K562 (cell line): Measurements from ENCODE around the gene BPI. TPM values are rescaled to one million over a fixed set of nuclear protein-coding genes. Genes with fewer than 3 reads are reported as not detected.

Experiments
- CBX3 ChIP-seq, 2 experiments: IDR thresholded peaks; 1 replicate in 1 of 2; 2 replicates in 1 of 2; pipeline ENCODE4 v1.6.1; 2012; ENCODE audit warnings: inconsistent platforms in 2 of 2, low read length in 2 of 2, borderline replicate concordance in 1 of 2, control low read depth in 1 of 2
- DMBX1 ChIP-seq: fragments of 250-450 bp; sonication (Bioruptor Pico); IDR thresholded peaks from 2 replicates; pipeline ENCODE4 v1.8.0; 2022; ENCODE audit warnings: inconsistent platforms, mild to moderate bottlenecking, moderate library complexity, borderline replicate concordance
- L3MBTL2 ChIP-seq: fragments of 450-650 bp; IDR thresholded peaks from 2 replicates; pipeline ENCODE4 v1.6.1; 2016; ENCODE audit warnings: mild to moderate bottlenecking, moderate library complexity
- MYNN ChIP-seq, 2 experiments: sonication (generic); formaldehyde crosslinking in 1 of 2; IDR thresholded peaks; 2 replicates each; pipeline versions ENCODE4 v1.5.0 to v1.6.1; 2016 to 2020; ENCODE audit warnings: antibody characterized with exemption in 1 of 2, missing genetic modification reagents in 1 of 2
- polyA plus RNA-seq, 8 experiments: library from polyadenylated mRNA; depleted of rRNA in 4 of 8; stranded (reverse) in 5 of 8; unstranded in 3 of 8; fragments of >200 nt; fragmentation: Nextera tagmentation in 2 of 8; fragmentation: Illumina TruSeq in 1 of 8; extraction: Ambion mirVana in 2 of 8; extraction: Trizol in 1 of 8; gene quantifications; 2 replicates each; pipeline versions ENCODE4 v1.2.1 to v1.2.3, GENCODE V29; 2011 to 2014; ENCODE audit warnings: inconsistent platforms in 1 of 8, missing spikeins in 1 of 8
- total RNA-seq, 7 experiments: library from RNA; depleted of rRNA in 6 of 7; stranded (reverse); fragments of >200 nt in 6 of 7; fragmentation: Illumina TruSeq in 2 of 7; extraction: Trizol in 2 of 7; gene quantifications; 2 replicates each; pipeline versions ENCODE4 v1.2.1 to v1.2.3, GENCODE V29; 2011 to 2021; ENCODE audit warnings: low replicate concordance in 1 of 7
- TF ChIP-seq, protein P1 (sequence below), 2 experiments: fragments of 450-650 bp in 1 of 2; sonication (generic) in 1 of 2; formaldehyde crosslinking in 1 of 2; IDR thresholded peaks; 2 replicates each; pipeline versions ENCODE4 v1.7.1 to v1.9.0; 2016 to 2022; ENCODE audit warnings: inconsistent platforms in 1 of 2, mild to moderate bottlenecking in 1 of 2, missing genetic modification reagents in 1 of 2
- TF ChIP-seq, protein P2 (sequence below), 2 experiments: IDR thresholded peaks in 1 of 2; conservative IDR thresholded peaks in 1 of 2; 2 replicates each; pipeline ENCODE4 v1.6.1; 2016; ENCODE audit warnings: low read depth in 2 of 2, mild to moderate bottlenecking in 1 of 2, missing compliant biosample characterization in 1 of 2, missing genetic modification characterization in 1 of 2, moderate library complexity in 1 of 2

BPI gene
- total and polyA plus RNA-seq, 9 of the 15 experiments (the other 6 are each of a cell fraction or from before 2014, with no cell fraction given): not detected

DNA sequence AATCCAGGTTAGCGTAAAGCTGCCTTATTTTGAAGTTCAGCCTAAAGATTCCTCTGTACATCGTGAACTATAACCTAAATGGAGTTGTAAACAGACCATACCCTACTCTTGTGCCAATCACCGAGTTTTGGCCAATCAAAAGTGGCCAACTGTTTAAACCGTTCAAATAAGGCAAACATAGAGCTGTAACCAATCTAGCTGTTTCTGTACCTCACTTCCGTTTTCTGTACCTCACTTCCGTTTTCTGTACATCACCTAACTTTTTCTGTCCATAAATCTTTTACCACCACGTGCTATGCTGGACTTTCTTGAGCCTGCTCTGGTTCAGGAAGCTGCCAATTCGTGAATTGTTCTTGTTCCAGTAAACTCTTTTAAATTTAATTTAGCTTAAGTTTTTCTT is 82.0 kb downstream of the BPI start (continued):
- TF ChIP-seq, protein P1, sequence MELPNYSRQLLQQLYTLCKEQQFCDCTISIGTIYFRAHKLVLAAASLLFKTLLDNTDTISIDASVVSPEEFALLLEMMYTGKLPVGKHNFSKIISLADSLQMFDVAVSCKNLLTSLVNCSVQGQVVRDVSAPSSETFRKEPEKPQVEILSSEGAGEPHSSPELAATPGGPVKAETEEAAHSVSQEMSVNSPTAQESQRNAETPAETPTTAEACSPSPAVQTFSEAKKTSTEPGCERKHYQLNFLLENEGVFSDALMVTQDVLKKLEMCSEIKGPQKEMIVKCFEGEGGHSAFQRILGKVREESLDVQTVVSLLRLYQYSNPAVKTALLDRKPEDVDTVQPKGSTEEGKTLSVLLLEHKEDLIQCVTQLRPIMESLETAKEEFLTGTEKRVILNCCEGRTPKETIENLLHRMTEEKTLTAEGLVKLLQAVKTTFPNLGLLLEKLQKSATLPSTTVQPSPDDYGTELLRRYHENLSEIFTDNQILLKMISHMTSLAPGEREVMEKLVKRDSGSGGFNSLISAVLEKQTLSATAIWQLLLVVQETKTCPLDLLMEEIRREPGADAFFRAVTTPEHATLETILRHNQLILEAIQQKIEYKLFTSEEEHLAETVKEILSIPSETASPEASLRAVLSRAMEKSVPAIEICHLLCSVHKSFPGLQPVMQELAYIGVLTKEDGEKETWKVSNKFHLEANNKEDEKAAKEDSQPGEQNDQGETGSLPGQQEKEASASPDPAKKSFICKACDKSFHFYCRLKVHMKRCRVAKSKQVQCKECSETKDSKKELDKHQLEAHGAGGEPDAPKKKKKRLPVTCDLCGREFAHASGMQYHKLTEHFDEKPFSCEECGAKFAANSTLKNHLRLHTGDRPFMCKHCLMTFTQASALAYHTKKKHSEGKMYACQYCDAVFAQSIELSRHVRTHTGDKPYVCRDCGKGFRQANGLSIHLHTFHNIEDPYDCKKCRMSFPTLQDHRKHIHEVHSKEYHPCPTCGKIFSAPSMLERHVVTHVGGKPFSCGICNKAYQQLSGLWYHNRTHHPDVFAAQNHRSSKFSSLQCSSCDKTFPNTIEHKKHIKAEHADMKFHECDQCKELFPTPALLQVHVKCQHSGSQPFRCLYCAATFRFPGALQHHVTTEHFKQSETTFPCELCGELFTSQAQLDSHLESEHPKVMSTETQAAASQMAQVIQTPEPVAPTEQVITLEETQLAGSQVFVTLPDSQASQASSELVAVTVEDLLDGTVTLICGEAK (IDR thresholded peaks at IDR 0.05): peak; percentile 80
- TF ChIP-seq, protein P1 (CRISPR knock-in tag; IDR thresholded peaks at IDR 0.05): no peak
- peak; percentile 49; the same call in 1 of the 2 replicates for TF ChIP-seq L3MBTL2
- TF ChIP-seq DMBX1 (CRISPR knock-in tag): no peak
- no peak for TF ChIP-seq MYNN (IDR thresholded peaks at IDR 0.05)
- TF ChIP-seq MYNN (CRISPR knock-in tag; IDR thresholded peaks at IDR 0.05): no peak
- TF ChIP-seq CBX3 (IDR thresholded peaks at IDR 0.05; ENCODE audit: borderline replicate concordance in 1 of 2, low read length in 2 of 2): peak in 1 of 2 experiments; percentile 47; a peak in 1 of 3 replicates
- TF ChIP-seq, protein P2, sequence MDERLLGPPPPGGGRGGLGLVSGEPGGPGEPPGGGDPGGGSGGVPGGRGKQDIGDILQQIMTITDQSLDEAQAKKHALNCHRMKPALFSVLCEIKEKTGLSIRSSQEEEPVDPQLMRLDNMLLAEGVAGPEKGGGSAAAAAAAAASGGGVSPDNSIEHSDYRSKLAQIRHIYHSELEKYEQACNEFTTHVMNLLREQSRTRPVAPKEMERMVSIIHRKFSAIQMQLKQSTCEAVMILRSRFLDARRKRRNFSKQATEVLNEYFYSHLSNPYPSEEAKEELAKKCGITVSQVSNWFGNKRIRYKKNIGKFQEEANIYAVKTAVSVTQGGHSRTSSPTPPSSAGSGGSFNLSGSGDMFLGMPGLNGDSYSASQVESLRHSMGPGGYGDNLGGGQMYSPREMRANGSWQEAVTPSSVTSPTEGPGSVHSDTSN (CRISPR knock-in tag; IDR thresholded peaks at IDR 0.05; ENCODE audit: low read depth): no peak
- TF ChIP-seq, protein P2 (tag; conservative IDR thresholded peaks at IDR 0.05; ENCODE audit: low read depth): peak; percentile 57; the same call in 1 of the 2 replicates
